ENCODE measurements around the gene HSPA8. TPM values are rescaled to one million over a fixed set of nuclear protein-coding genes. Genes with fewer than 3 reads are reported as not detected.

Gene HSPA8
- total and polyA plus RNA-seq, 2 of the 8 experiments (the other 6 are each of a cell fraction or from before 2014, with no cell fraction given), result 1,491 to 2,155 TPM

DNA sequence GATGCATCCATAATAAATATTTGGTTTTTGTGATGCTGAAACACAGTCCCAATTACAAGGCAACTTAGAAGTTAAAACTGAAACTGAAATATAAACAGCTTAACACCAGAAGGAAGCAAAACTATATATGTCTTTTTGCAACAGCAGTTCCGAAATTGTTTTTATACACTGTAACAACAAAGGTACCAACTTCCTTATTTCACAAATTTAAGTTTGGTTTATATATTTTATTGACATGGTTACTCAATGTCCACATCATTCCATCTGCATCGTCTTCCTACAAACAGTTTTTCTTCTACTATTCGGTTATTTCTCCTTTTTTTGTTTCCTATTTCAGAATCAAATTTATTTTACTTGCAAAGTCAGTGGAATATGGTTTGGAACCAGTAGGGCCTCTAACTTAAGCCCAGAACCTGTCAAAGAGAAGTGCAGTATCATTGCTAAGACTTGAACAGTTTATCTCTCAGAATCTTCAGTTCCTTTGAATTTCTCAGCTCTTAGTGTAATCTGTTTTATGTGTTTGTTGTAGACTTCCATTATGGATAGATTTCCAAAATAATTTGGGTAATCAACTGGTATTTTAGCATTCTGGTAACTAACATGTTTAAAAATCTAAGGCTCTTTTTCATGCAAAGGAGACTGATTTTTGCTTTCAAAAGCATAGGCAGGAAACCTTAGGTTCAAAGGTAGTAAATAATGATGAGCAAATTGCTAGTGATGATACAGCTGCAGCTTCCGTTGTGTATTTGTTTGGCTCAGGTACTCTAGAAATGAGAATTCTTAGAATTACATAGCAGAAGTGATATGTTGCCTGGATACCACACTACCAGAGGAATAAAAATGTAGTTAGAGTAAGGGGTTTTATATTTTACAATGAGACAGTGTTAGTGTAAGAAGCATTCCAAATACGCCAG, 8.2 kb upstream of the HSPA8 start:
- CTCF ChIA-PET (ENCODE audit: partially characterized antibody), result interaction anchor here (0.6 to 1.1 kb wide), 4 partner anchors 16 to 96 kb away, joined by 3 read pairs; no protein-coding TSS in a partner anchor
- H3K36me3 ChIP-seq (ENCODE audit: control insufficient read depth in 2 of 4, insufficient read depth in 4 of 4, low read length in 3 of 4), result peaks cover 0 to 10% (median 2%) of the 10 kb centered on the region in 4 experiments; a peak in 2 of 8 replicates
- TF ChIP-seq POLR2A (IDR thresholded peaks at IDR 0.05; ENCODE audit: control extremely low read depth in 1 of 2, low read depth in 2 of 2, low read length in 2 of 2) (no peak), FOSL1 (IDR thresholded peaks at IDR 0.05; ENCODE audit: insufficient read depth, low read depth, low read length) (no peak), CHD1 (IDR thresholded peaks at IDR 0.05; ENCODE audit: low read depth, low read length) (no peak), YY1 (IDR thresholded peaks at IDR 0.05; ENCODE audit: low read depth, low read length) (no peak), CEBPB (IDR thresholded peaks at IDR 0.05; ENCODE audit: low read depth, low read length) (no peak), SIRT6 (IDR thresholded peaks at IDR 0.05; ENCODE audit: low read length) (no peak), CBX5 (IDR thresholded peaks at IDR 0.05; ENCODE audit: low read depth, low read length) (no peak)

More for the DNA sequence above, 8.2 kb upstream of the HSPA8 start:
- H2BK20ac ChIP-seq (ENCODE audit: low read length), result no peak overlapping the region
- no peak overlapping the region for H2BK120ac ChIP-seq (replicated peaks; ENCODE audit: low read depth, low read length)
- no peak overlapping the region for H4K8ac ChIP-seq (ENCODE audit: extremely low read depth, insufficient read depth, low read length)
- no peak overlapping the region for H4K91ac ChIP-seq (replicated peaks; ENCODE audit: insufficient read length, low read length)
- no peak overlapping the region for H3K27ac ChIP-seq (ENCODE audit: low read depth, low read length)
- H3K79me2 ChIP-seq (ENCODE audit: control insufficient read depth in 1 of 2, insufficient read depth in 2 of 2, low read length in 2 of 2), result no peaks in the 10 kb centered on the region
- H3K23me2 ChIP-seq (ENCODE audit: low read depth, low read length), result no peaks in the 10 kb centered on the region
- no peak overlapping the region for H3K56ac ChIP-seq (replicated peaks; ENCODE audit: insufficient read length, low read depth, low read length)
- no peaks in the 10 kb centered on the region for H3K9me3 ChIP-seq (ENCODE audit: insufficient read depth in 2 of 2, low read depth in 1 of 2, low read length in 1 of 2)
- no peak overlapping the region for H3K14ac ChIP-seq (ENCODE audit: insufficient read length)
- H2BK5ac ChIP-seq (ENCODE audit: low read depth, low read length), result no peak overlapping the region
- H2BK15ac ChIP-seq (ENCODE audit: low read length), result no peak overlapping the region
- no peak overlapping the region for H4K5ac ChIP-seq (ENCODE audit: insufficient read length, low read depth, low read length)
- no peaks in the 10 kb centered on the region for H3K79me1 ChIP-seq (ENCODE audit: low read depth, low read length)
- H3K27me3 ChIP-seq (replicated peaks in 1 of 4; ENCODE audit: control insufficient read depth in 3 of 4, extremely low read depth in 1 of 4, insufficient read depth in 3 of 4, low read length in 3 of 4), result no peaks in the 10 kb centered on the region
- no peak overlapping the region for H3K23ac ChIP-seq (ENCODE audit: insufficient read length)
- POLR2A ChIA-PET (ENCODE audit: partially characterized antibody), result interaction anchor here (3.5 to 4.7 kb wide), 2 partner anchors 8 to 16 kb away, joined by 11 to 29 read pairs; partner anchors contain the start of gene HSPA8
- WGBS, 2 experiments (ENCODE audit: extremely low coverage in 1 of 2, insufficient coverage in 1 of 2, insufficient read length in 1 of 2, insufficient replicate concordance in 2 of 2, low coverage in 1 of 2, low lambda C conversion rate in 2 of 2, missing lambda C conversion rate in 1 of 2), result 75% methylated on average over 5 of the region's 5 CpGs; no CpG with 5 or more reads in 1 of the 2 experiments
- no peak overlapping the region for H2AK5ac ChIP-seq (ENCODE audit: low read depth, low read length)
- H2BK12ac ChIP-seq (ENCODE audit: low read depth, low read length), result no peak overlapping the region
- H3K4me2 ChIP-seq (ENCODE audit: insufficient read depth in 1 of 2, low read depth in 2 of 2, low read length in 2 of 2), result no peak overlapping the region
- H3K4ac ChIP-seq (replicated peaks; ENCODE audit: insufficient read length, low read depth, low read length), result no peak overlapping the region
- no peak overlapping the region for H2AFZ ChIP-seq (ENCODE audit: low read length)
- no peak overlapping the region for H3K9ac ChIP-seq (replicated peaks in 1 of 4; ENCODE audit: extremely low read depth in 1 of 4, low read depth in 3 of 4, low read length in 3 of 4)
- no peak overlapping the region for H3K18ac ChIP-seq (ENCODE audit: extremely low read depth, low read length)
- H3K4me1 ChIP-seq (replicated peaks in 1 of 4; ENCODE audit: control insufficient read depth in 3 of 4, insufficient read depth in 4 of 4, low read length in 3 of 4), result peaks cover 0 to 11% (median 1%) of the 10 kb centered on the region in 4 experiments; a peak in 5 of 7 replicates
- no peaks in the 10 kb centered on the region for H4K20me1 ChIP-seq (replicated peaks in 1 of 2; ENCODE audit: control insufficient read depth in 1 of 2, insufficient read depth in 2 of 2, low read length in 2 of 2)
- FAIRE-seq (no peak), DNase-seq (ENCODE audit: low read depth in 1 of 2, low spot score in 2 of 2) (no peak)
- no peak overlapping the region for H3K4me3 ChIP-seq (ENCODE audit: extremely low read depth in 1 of 4, insufficient read depth in 2 of 4, low read depth in 3 of 4, low read length in 4 of 4)
